Tibial nerve (tissue), 3 donors: ENCODE data around the gene MUSK.

ENCODE experiments used
- EP300 ChIP-seq, 2 donors: sonication (generic); formaldehyde crosslinking; IDR thresholded peaks; one replicate each; pipeline ENCODE4 v1.6.1; 2017; ENCODE audit warnings: antibody characterized with exemption in 2 of 2, mild to moderate bottlenecking in 1 of 2
- POLR2A ChIP-seq, 2 donors: fragments of 450-650 bp; IDR thresholded peaks; one replicate each; pipeline ENCODE4 v1.6.1; 2017; ENCODE audit warnings: antibody characterized with exemption in 2 of 2, mild to moderate bottlenecking in 2 of 2, moderate library complexity in 2 of 2

- no peak for TF ChIP-seq POLR2A (IDR thresholded peaks at IDR 0.05)
- no peak for TF ChIP-seq EP300 (IDR thresholded peaks at IDR 0.05)
Measured at GRCh38 chr9:110687497-110687896, 18.9 kb downstream of the MUSK start.
